Activated B cell treated with CpG ODN at 0.5 μM for 24 hours (primary cell): ENCODE data around the gene SEMA6A. TPM values are rescaled to one million over a fixed set of nuclear protein-coding genes. Genes with fewer than 3 reads are reported as not detected.

Experiments
- ATAC-seq: fragments of 200-7000 bp; cut with Tn5 transposase; one replicate; pipeline ENCODE4 v1.10.0; 2021; ENCODE audit warnings: low read depth, mild to moderate bottlenecking, moderate library complexity
- CTCF ChIA-PET: fragments of 350-600 bp; sonication (Branson Sonifier 250); formaldehyde crosslinking; loops from one replicate; lab custom pipeline; 2021; ENCODE audit warnings: antibody characterized with exemption; lab: Charles Lee
- POLR2A ChIA-PET: fragments of 350-600 bp; sonication (Branson Sonifier 250); formaldehyde crosslinking; loops from one replicate; lab custom pipeline; 2021; ENCODE audit warnings: antibody characterized with exemption; lab: Charles Lee
- DNase-seq: peaks from one replicate; pipeline ENCODE4 v3.0.0; 2022
- H3K27ac Mint-ChIP-seq: one replicate; pipeline ENCODE4 v1.8.0; 2020; ENCODE audit warnings: mixed read lengths
- H3K27me3 Mint-ChIP-seq: one replicate; pipeline ENCODE4 v1.8.0; 2021; ENCODE audit warnings: mixed read lengths
- H3K36me3 Mint-ChIP-seq: one replicate; pipeline ENCODE4 v1.8.0; 2021; ENCODE audit warnings: low read depth, mixed read lengths
- H3K4me1 Mint-ChIP-seq: one replicate; pipeline ENCODE4 v1.8.0; 2021; ENCODE audit warnings: mixed read lengths
- H3K4me3 Mint-ChIP-seq: one replicate; pipeline ENCODE4 v1.8.0; 2020; ENCODE audit warnings: mild to moderate bottlenecking, mixed read lengths
- H3K9me3 Mint-ChIP-seq: one replicate; pipeline ENCODE4 v1.8.0; 2020; ENCODE audit warnings: mixed read lengths
- CTCF ChIP-seq: fragments of 200-600 bp; IDR thresholded peaks from one replicate; pipeline ENCODE4 v1.8.0; 2022; ENCODE audit warnings: antibody characterized with exemption, mild to moderate bottlenecking
- intact Hi-C: fragments of 100-400 bp; cut with micrococcal nuclease; formaldehyde crosslinking; loops from one replicate; pipeline ENCODE4 v1.15.1; 2024
- total RNA-seq: library from RNA; stranded (reverse); gene quantifications from 2 replicates; pipeline ENCODE4 v1.2.3, GENCODE V29; 2022

The SEMA6A gene
- total RNA-seq, 1 donor from 2014 or later: 0.20 TPM

GRCh38 chr5:116576053-116576713 lies 1.6 kb upstream of the SEMA6A start:
- Mint-ChIP-seq H3K27me3 (peaks cover 55% of the 10 kb centered on the region), H3K9me3 (no peaks in the 10 kb centered on the region), H3K4me3 (peak overlapping the region; percentile 64), H3K4me1 (peaks cover 42% of the 10 kb centered on the region), H3K36me3 (no peaks in the 10 kb centered on the region), H3K27ac (no peak overlapping the region)
- POLR2A ChIA-PET: interaction anchor here (0.6 kb wide), 1 partner anchor 1311 kb away, joined by 3 read pairs; no protein-coding TSS in a partner anchor
- TF ChIP-seq CTCF: no peak
- CTCF ChIA-PET: no interaction called here
- ATAC-seq (peak; percentile 78), DNase-seq (peak; percentile 36)
- intact Hi-C loops: loop anchor here (1.0 to 10.0 kb wide), 9 partner anchors 105 to 1401 kb away; partner anchors contain the start of genes AP3S1, ATG12, COMMD10 and FEM1C

- ChIA-PET CTCF (interaction anchor here (1.1 kb wide), 1 partner anchor 45 kb away, joined by 3 read pairs; no protein-coding TSS in a partner anchor), POLR2A (interaction anchor here (0.6 to 0.7 kb wide), 2 partner anchors 107 to 1310 kb away, joined by 3 to 5 read pairs; no protein-coding TSS in a partner anchor)
- peaks cover 54% of the 10 kb centered on the region for H3K27me3 Mint-ChIP-seq
- peak overlapping the region; percentile 64 for H3K4me3 Mint-ChIP-seq
- intact Hi-C loops: loop anchor here (1.0 to 10.0 kb wide), 9 partner anchors 105 to 1401 kb away; partner anchors contain the start of genes AP3S1, ATG12, COMMD10 and FEM1C
- no peaks in the 10 kb centered on the region for H3K36me3 Mint-ChIP-seq
- H3K27ac Mint-ChIP-seq: no peak overlapping the region
- DNase-seq (no peak), ATAC-seq (no peak)
- H3K4me1 Mint-ChIP-seq: peaks cover 42% of the 10 kb centered on the region
- H3K9me3 Mint-ChIP-seq: no peaks in the 10 kb centered on the region
- no peak for TF ChIP-seq CTCF
Observed at GRCh38 chr5:116575326-116576052, 866 bp upstream of the SEMA6A start.

GRCh38 chr5:116573702-116574366 lies 789 bp downstream of the SEMA6A start:
- no peak for TF ChIP-seq CTCF
- Mint-ChIP-seq H3K4me1 (peaks cover 42% of the 10 kb centered on the region), H3K36me3 (no peaks in the 10 kb centered on the region), H3K9me3 (no peaks in the 10 kb centered on the region), H3K27ac (no peak overlapping the region), H3K4me3 (peak overlapping the region; percentile 83), H3K27me3 (peaks cover 56% of the 10 kb centered on the region)
- intact Hi-C loops: loop anchor here (10.0 kb wide), 3 partner anchors 489 to 1399 kb away; partner anchors contain the start of genes COMMD10 and FEM1C
- CTCF ChIA-PET: no interaction called here
- POLR2A ChIA-PET: no interaction called here
- ATAC-seq (no peak), DNase-seq (no peak)

GRCh38 chr5:116573279-116573701 lies 1.3 kb downstream of the SEMA6A start:
- TF ChIP-seq CTCF: no peak
- H3K27ac Mint-ChIP-seq: no peak overlapping the region
- H3K36me3 Mint-ChIP-seq: no peaks in the 10 kb centered on the region
- peak overlapping the region; percentile 71 for H3K4me3 Mint-ChIP-seq
- H3K4me1 Mint-ChIP-seq: peaks cover 42% of the 10 kb centered on the region
- ChIA-PET CTCF (no interaction called here), POLR2A (no interaction called here)
- no peaks in the 10 kb centered on the region for H3K9me3 Mint-ChIP-seq
- no peak for DNase-seq
- H3K27me3 Mint-ChIP-seq: peaks cover 53% of the 10 kb centered on the region
- intact Hi-C loops: loop anchor here (10.0 kb wide), 3 partner anchors 488 to 1398 kb away; partner anchors contain the start of genes COMMD10 and FEM1C
- ATAC-seq: no peak
